GM23248 (cell line): ENCODE measurements around the gene MTRF1L. TPM values are rescaled to one million over a fixed set of nuclear protein-coding genes. Genes with fewer than 3 reads are reported as not detected.

Source experiments
- DNase-seq: peaks from one replicate; pipeline ENCODE4 v3.0.0-alpha.2; 2015
- H2AFZ ChIP-seq: fragments of 200-600 bp; sonication (generic); 2 replicates; pipeline ENCODE4 v1.6.1; 2016; ENCODE audit warnings: antibody characterized with exemption
- H3F3A ChIP-seq: fragments of 200-600 bp; sonication (generic); 2 replicates; pipeline ENCODE4 v1.6.1; 2016; ENCODE audit warnings: mild to moderate bottlenecking, antibody characterized with exemption, mixed run types; ENCODE audit not compliant: insufficient read depth
- H3K27ac ChIP-seq: fragments of 200-600 bp; sonication (generic); 2 replicates; pipeline ENCODE4 v1.5.1; 2016; ENCODE audit warnings: mild to moderate bottlenecking
- H3K27me3 ChIP-seq: fragments of 200-600 bp; sonication (generic); replicated peaks from 2 replicates; pipeline ENCODE4 v1.6.1; 2016; ENCODE audit warnings: mild to moderate bottlenecking; ENCODE audit not compliant: insufficient read depth
- H3K36me3 ChIP-seq: fragments of 200-600 bp; sonication (generic); 2 replicates; pipeline ENCODE4 v1.6.1; 2016; ENCODE audit warnings: low read depth, mild to moderate bottlenecking
- H3K4me1 ChIP-seq: fragments of 200-600 bp; sonication (generic); 2 replicates; pipeline ENCODE4 v1.6.1; 2016; ENCODE audit warnings: mild to moderate bottlenecking; ENCODE audit not compliant: insufficient read depth
- H3K4me2 ChIP-seq: fragments of 200-600 bp; sonication (generic); one replicate; pipeline ENCODE4 v1.6.1; 2016; ENCODE audit warnings: mild to moderate bottlenecking; ENCODE audit not compliant: unreplicated experiment
- H3K4me3 ChIP-seq: fragments of 200-600 bp; sonication (generic); 2 replicates; pipeline ENCODE4 v1.5.1; 2016; ENCODE audit warnings: mild to moderate bottlenecking
- H3K79me2 ChIP-seq: fragments of 200-600 bp; sonication (generic); 2 replicates; pipeline ENCODE4 v1.6.1; 2016; ENCODE audit warnings: mild to moderate bottlenecking; ENCODE audit not compliant: insufficient read depth
- H3K9ac ChIP-seq: fragments of 200-600 bp; sonication (generic); 2 replicates; pipeline ENCODE4 v1.6.1; 2016; ENCODE audit warnings: mild to moderate bottlenecking
- H3K9me2 ChIP-seq: fragments of 200-600 bp; sonication (generic); 2 replicates; pipeline ENCODE4 v1.6.1; 2016; ENCODE audit warnings: mixed run types, mild to moderate bottlenecking, moderate library complexity; ENCODE audit not compliant: insufficient read depth
- H3K9me3 ChIP-seq: fragments of 200-600 bp; sonication (generic); one replicate; pipeline ENCODE4 v1.6.1; 2017; ENCODE audit warnings: low read depth
- H4K20me1 ChIP-seq: fragments of 200-600 bp; sonication (generic); 2 replicates; pipeline ENCODE4 v1.6.0; 2016; ENCODE audit not compliant: insufficient read depth
- EZH2 ChIP-seq: fragments of 200-600 bp; sonication (generic); IDR thresholded peaks from 2 replicates; pipeline ENCODE4 v1.6.1; 2018; ENCODE audit warnings: antibody characterized with exemption, mild to moderate bottlenecking; ENCODE audit not compliant: insufficient read depth, poor library complexity, severe bottlenecking
- EZH2phosphoT487 ChIP-seq: fragments of 200-600 bp; sonication (generic); IDR thresholded peaks from 2 replicates; pipeline ENCODE4 v1.6.1; 2018; ENCODE audit warnings: antibody characterized with exemption, moderate library complexity, mild to moderate bottlenecking, low read depth; ENCODE audit not compliant: insufficient read depth
- WGBS, 2 experiments: methylation state at CpG; one replicate each; pipeline ENCODE4 v1.1.6; 2015 to 2017; ENCODE audit warnings: low lambda C conversion rate in 2 of 2, low coverage in 1 of 2; ENCODE audit errors: missing lambda C conversion rate in 2 of 2; 5-methylcytosine and 5-hydroxymethylcytosine counted together
- in situ Hi-C: fragments of 300-500 bp; cut with MboI; formaldehyde crosslinking; loops from 2 replicates; pipeline ENCODE4 v1.15.0; 2020
- polyA plus RNA-seq: library from polyadenylated mRNA; unstranded; fragments of >200 nt; fragmentation: Nextera tagmentation; extraction: Ambion mirVana; gene quantifications from 2 replicates; pipeline ENCODE4 v1.2.1, GENCODE V29; 2016
- total RNA-seq: library from RNA; depleted of rRNA; stranded (reverse); fragments of >200 nt; shearing (Covaris generic); gene quantifications from 2 replicates; pipeline ENCODE4 v1.2.3, GENCODE V29; 2014

The MTRF1L gene
- total and polyA plus RNA-seq, 2 experiments from 2014 or later = 16.3 to 21.9 TPM

DNA sequence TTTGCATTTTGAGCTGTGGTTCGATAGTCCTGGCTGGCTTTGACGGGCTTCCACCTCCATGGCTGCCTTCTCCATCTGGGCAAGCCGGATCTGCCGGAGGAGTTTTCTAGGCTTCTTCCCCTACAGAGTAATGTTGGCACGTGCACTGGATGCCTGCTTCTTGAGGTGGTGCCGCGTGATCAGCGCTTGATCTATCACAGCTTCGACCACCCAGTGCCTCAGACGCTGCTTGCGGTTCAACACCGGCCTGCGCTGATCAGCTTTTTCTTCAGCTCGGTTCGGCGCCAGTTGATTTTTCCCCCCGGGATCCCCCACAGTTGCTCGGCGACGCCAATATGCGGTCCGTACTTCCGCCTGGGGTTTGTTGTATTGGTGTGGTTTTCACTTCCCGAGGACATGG lies 43.2 kb downstream of the MTRF1L start:
- no peak for TF ChIP-seq EZH2phosphoT487
- no peak for TF ChIP-seq EZH2
- Histone ChIP-seq H2AFZ (no peak overlapping the region), H3K36me3 (no peaks in the 10 kb centered on the region), H4K20me1 (no peaks in the 10 kb centered on the region), H3K4me1 (no peaks in the 10 kb centered on the region), H3K79me2 (no peaks in the 10 kb centered on the region), H3K4me2 (no peak overlapping the region), H3K4me3 (no peak overlapping the region), H3K9ac (no peak overlapping the region), H3K27me3 (no peaks in the 10 kb centered on the region), H3K9me3 (no peaks in the 10 kb centered on the region), H3K9me2 (no peaks in the 10 kb centered on the region), H3F3A (no peaks in the 10 kb centered on the region), H3K27ac (no peak overlapping the region)
- no peak for DNase-seq
- in situ Hi-C loops = no loop called here
- WGBS, 2 experiments = 86 to 92% methylated on average over 24 of the region's 24 CpGs

DNA sequence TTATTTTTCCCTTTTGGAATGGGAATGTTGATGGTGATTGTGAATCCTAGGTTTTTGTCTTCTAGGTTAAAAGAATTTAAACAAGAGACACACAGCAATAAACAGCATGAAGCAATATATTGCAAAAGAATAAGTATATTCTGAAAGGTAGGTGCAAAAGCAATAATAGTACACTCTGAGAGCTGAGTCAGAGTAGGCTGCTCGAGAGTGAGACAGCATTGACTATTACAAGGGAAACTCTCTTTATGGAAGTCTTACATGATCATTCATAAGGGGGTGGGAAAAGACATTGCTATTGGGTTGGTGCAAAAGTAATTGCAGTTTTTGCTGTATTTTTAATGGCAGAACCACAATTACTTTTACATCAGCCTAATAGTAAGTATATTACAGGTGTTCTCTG lies 44.7 kb downstream of the MTRF1L start:
- Histone ChIP-seq H3K4me3 (no peak overlapping the region), H3K4me2 (no peak overlapping the region), H2AFZ (no peak overlapping the region), H3K27ac (no peak overlapping the region), H3K9me3 (no peaks in the 10 kb centered on the region), H3K36me3 (no peaks in the 10 kb centered on the region), H4K20me1 (no peaks in the 10 kb centered on the region), H3K27me3 (no peaks in the 10 kb centered on the region), H3K79me2 (no peaks in the 10 kb centered on the region), H3F3A (no peaks in the 10 kb centered on the region), H3K4me1 (peaks cover 3% of the 10 kb centered on the region), H3K9me2 (no peaks in the 10 kb centered on the region), H3K9ac (no peak overlapping the region)
- 38 to 47% methylated on average over 1 of the region's 1 CpG for WGBS, 2 experiments
- in situ Hi-C loops = no loop called here
- TF ChIP-seq EZH2phosphoT487 (no peak), EZH2 (no peak)
- DNase-seq = peak; percentile 32

DNA sequence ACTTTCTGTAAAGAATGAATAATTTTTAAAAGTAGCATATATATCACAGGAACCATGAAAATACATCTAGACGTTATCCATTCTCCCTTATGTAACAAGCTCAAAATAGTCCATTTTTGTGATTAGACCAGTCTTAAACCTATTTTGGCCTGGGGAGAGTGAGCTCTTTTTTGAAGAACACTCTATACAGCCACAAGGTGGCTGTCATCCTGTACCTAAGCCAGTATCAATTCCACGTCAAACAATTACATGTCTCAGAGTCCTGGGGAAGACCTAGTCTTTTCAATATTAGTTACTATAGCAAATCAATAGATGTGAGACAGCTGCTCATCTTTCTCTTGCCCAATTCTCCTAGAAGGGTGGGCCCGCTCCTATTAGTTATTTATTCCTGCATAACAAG lies 48.1 kb downstream of the MTRF1L start:
- H3F3A ChIP-seq = peaks cover 7% of the 10 kb centered on the region; the same call in 1 of the 2 replicates
- H3K27ac ChIP-seq = no peak overlapping the region
- TF ChIP-seq EZH2 (no peak), EZH2phosphoT487 (no peak)
- no peak for DNase-seq
- H2AFZ ChIP-seq = no peak overlapping the region
- H3K27me3 ChIP-seq = no peaks in the 10 kb centered on the region
- no peak overlapping the region for H3K4me2 ChIP-seq
- in situ Hi-C loops = no loop called here
- H3K4me3 ChIP-seq = no peak overlapping the region
- H4K20me1 ChIP-seq = no peaks in the 10 kb centered on the region
- no peak overlapping the region for H3K9ac ChIP-seq
- 64% methylated on average over 3 of the region's 3 CpGs for WGBS, 2 experiments
- H3K79me2 ChIP-seq = no peaks in the 10 kb centered on the region
- peaks cover 14% of the 10 kb centered on the region for H3K4me1 ChIP-seq
- H3K9me3 ChIP-seq = no peaks in the 10 kb centered on the region
- H3K9me2 ChIP-seq = no peaks in the 10 kb centered on the region
- no peaks in the 10 kb centered on the region for H3K36me3 ChIP-seq

DNA sequence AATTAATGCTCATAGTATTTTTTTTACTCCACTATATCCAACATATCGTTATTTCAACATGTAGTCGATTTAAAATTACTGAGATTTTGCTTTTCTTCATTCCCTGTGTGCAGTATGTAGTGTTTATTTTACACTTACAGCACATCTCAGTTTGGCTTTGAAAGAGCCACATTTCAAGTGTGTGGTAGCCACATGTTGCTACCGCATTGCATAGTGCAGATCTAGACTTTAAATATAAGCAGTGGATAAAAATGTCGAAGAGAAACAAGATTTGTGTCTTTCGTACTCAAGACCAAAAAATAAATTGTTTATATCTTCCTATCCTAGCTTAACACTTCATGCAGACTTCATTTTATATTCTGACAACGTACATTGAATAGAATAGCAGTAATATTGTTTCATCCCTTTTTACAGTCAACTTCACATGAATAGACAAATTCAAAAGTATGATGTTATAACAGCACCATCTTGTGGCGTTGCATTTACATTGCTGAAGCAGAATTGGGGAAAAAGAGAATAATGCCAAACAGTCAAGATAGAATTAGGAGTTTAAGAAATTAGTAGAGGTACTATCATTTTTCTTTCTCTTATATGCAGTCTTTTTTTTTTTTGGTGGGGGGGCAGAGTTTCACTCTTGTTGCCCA lies 49.5 kb downstream of the MTRF1L start:
- H3K36me3 ChIP-seq = no peaks in the 10 kb centered on the region
- H3K27ac ChIP-seq = no peak overlapping the region
- peak; percentile 74 for DNase-seq
- WGBS, 2 experiments = 4 to 6% methylated on average over 7 of the region's 7 CpGs
- peaks cover 7% of the 10 kb centered on the region; the same call in 1 of the 2 replicates for H3F3A ChIP-seq
- H2AFZ ChIP-seq = peak overlapping the region; percentile 57; the same call in 1 of the 2 replicates
- in situ Hi-C loops = no loop called here
- no peaks in the 10 kb centered on the region for H4K20me1 ChIP-seq
- peak overlapping the region; percentile 51 for H3K4me3 ChIP-seq
- peak overlapping the region; percentile 79 for H3K4me2 ChIP-seq
- no peaks in the 10 kb centered on the region for H3K9me2 ChIP-seq
- H3K27me3 ChIP-seq = no peaks in the 10 kb centered on the region
- no peaks in the 10 kb centered on the region for H3K9me3 ChIP-seq
- H3K4me1 ChIP-seq = peaks cover 14% of the 10 kb centered on the region
- TF ChIP-seq EZH2phosphoT487 = no peak
- no peak for TF ChIP-seq EZH2
- no peaks in the 10 kb centered on the region for H3K79me2 ChIP-seq
- H3K9ac ChIP-seq = no peak overlapping the region
